ENCODE measurements around the gene EVI2B.

- TF ChIP-seq CTCF (IDR thresholded peaks at IDR 0.05; ENCODE audit: low read depth, low read length, poor library complexity, severe bottlenecking): no peak
- TF ChIP-seq EZH2phosphoT487 (IDR thresholded peaks at IDR 0.05; ENCODE audit: borderline replicate concordance, low read length): no peak
These were observed 22.0 kb downstream of the EVI2B start for GRCh38 chr17:31291820-31292219.

Measured in DOHH2 (cell line).